ENCODE measurements around the gene PPM1L.

Gene PPM1L

DNA sequence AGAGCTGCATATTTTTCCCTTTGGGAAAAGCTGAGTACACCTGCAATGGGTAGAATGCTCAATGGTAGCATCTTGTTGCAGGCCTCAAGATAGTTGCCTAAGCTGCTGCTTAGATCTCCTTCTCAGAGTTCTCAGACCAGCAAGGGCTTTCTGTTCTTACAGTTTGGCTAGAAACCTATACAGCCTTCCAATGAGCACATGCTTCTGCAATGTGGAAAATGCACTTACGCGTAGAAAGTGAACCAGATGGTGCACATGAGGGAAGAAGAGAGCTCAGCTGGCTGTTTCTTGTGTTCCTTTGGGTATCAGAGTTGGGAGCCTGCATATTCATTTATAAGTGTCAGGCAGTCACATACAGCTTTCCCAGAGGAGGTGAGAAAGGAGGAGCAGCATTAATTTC, 212.7 kb downstream of the PPM1L start:
- Histone ChIP-seq H3K4me2 (ENCODE audit: low read length, poor library complexity, severe bottlenecking) (no peak overlapping the region), H3K27ac (ENCODE audit: low read length, poor library complexity, severe bottlenecking) (no peak overlapping the region), H3K18ac (ENCODE audit: low read depth in 1 of 2, low read length in 2 of 2) (no peak overlapping the region), H3K4me3 (ENCODE audit: insufficient read depth in 1 of 2, low read depth in 1 of 2, low read length in 2 of 2) (no peak overlapping the region), H3K23ac (ENCODE audit: low read length in 2 of 2) (no peak overlapping the region), H2BK5ac (ENCODE audit: low read depth, low read length, poor library complexity, severe bottlenecking) (no peak overlapping the region), H3K9ac (ENCODE audit: low read length) (no peak overlapping the region), H3K14ac (ENCODE audit: low read length in 2 of 2) (no peak overlapping the region), H3K4me1 (ENCODE audit: control insufficient read depth, insufficient read depth, low read depth, low read length) (no peaks in the 10 kb centered on the region), H3K36me3 (ENCODE audit: control insufficient read depth in 1 of 2, insufficient read depth in 2 of 2, low read depth in 1 of 2, low read length in 2 of 2) (no peaks in the 10 kb centered on the region), H2BK12ac (ENCODE audit: low read length in 2 of 2) (no peak overlapping the region), H4K91ac (ENCODE audit: low read length) (no peak overlapping the region), H3K79me1 (replicated peaks; ENCODE audit: low read length, poor library complexity, severe bottlenecking) (no peaks in the 10 kb centered on the region), H2AK5ac (ENCODE audit: low read length, severe bottlenecking) (no peak overlapping the region), H3K4ac (ENCODE audit: low read depth in 1 of 2, low read length in 2 of 2) (no peak overlapping the region), H4K8ac (ENCODE audit: low read length) (no peak overlapping the region), H2BK15ac (ENCODE audit: low read depth, poor library complexity, severe bottlenecking) (no peak overlapping the region), H2AFZ (ENCODE audit: low read depth, low read length) (no peak overlapping the region), H3K9me3 (ENCODE audit: control insufficient read depth, low read length) (no peaks in the 10 kb centered on the region), H2BK120ac (ENCODE audit: low read depth, low read length) (no peak overlapping the region), H3K27me3 (ENCODE audit: control insufficient read depth in 1 of 2, insufficient read depth in 1 of 2, low read length in 2 of 2) (no peaks in the 10 kb centered on the region)
- WGBS: 28% methylated on average over 2 of the region's 2 CpGs
- DNase-seq: peak; percentile 13

DNA sequence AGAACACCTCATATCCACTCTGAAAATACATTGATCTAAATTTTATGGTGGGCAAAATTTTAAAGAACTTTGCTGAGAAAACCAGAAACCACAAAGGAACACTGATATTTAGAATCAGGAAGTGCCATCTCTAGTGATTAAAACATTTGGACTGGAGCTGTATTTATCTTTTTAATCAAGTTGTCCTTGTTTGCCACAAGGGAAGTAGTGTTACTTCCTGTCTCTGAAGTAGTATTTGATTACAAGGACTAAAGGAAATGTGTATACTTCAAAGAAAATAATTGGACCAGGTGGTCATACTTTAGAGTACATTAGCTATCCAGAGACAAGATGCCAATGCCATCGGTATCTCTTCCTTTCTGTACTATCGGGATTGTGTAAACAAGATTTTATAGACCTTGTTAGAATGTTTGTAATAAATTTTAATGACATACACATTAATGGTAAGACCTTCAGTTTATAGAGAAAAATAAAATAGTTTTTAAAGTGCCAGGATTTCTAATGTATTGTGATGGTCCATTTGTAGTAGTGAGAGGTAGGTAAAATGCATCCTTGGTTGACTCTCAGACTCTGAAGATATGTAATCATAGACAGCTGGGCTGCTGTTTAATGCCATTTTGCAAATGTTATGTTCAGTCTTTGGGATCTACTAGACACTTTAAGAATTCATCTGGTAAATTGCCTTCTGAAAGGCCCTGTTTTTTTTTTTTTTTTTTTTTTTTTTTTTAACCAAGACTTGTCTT, 217.2 kb downstream of the PPM1L start:
- Histone ChIP-seq H3K79me1 (replicated peaks; ENCODE audit: low read length, poor library complexity, severe bottlenecking) (no peaks in the 10 kb centered on the region), H2BK15ac (ENCODE audit: low read depth, poor library complexity, severe bottlenecking) (no peak overlapping the region)
- no CpG with 5 or more reads among the region's 2 CpGs for WGBS

DNA sequence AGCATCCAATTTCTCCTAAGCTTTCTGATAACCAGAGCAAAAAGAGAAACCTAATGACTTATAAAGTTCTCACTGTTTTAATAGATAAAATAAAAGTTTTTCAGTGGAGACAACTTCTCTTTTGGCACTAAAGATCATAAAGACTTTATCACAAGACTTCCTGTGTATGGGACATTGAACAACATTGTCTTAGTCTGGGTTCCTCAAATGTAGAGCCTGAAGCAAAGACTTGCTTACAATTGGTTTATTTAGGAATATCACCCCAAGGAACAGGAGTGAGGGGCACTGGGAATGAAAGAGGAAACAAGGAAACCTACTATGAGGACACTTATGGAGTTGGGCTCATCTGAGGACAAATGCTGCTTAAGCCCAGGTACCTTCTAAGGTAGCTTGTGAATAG, 221.7 kb downstream of the PPM1L start:
- H3K14ac ChIP-seq (ENCODE audit: low read length in 2 of 2): no peak overlapping the region
- H3K9me3 ChIP-seq (ENCODE audit: control insufficient read depth, low read length): peaks cover 13% of the 10 kb centered on the region
- H3K23ac ChIP-seq (ENCODE audit: low read length in 2 of 2): no peak overlapping the region
- H3K4ac ChIP-seq (ENCODE audit: low read depth in 1 of 2, low read length in 2 of 2): no peak overlapping the region
- no peak overlapping the region for H2BK12ac ChIP-seq (ENCODE audit: low read length in 2 of 2)
- H3K27me3 ChIP-seq (ENCODE audit: control insufficient read depth in 1 of 2, insufficient read depth in 1 of 2, low read length in 2 of 2): no peaks in the 10 kb centered on the region
- no peak for DNase-seq
- H3K36me3 ChIP-seq (ENCODE audit: control insufficient read depth in 1 of 2, insufficient read depth in 2 of 2, low read depth in 1 of 2, low read length in 2 of 2): no peaks in the 10 kb centered on the region
- H2BK120ac ChIP-seq (ENCODE audit: low read depth, low read length): no peak overlapping the region
- H3K9ac ChIP-seq (ENCODE audit: low read length): no peak overlapping the region
- H4K8ac ChIP-seq (ENCODE audit: low read length): no peak overlapping the region
- H3K27ac ChIP-seq (ENCODE audit: low read length, poor library complexity, severe bottlenecking): no peak overlapping the region
- H2AK5ac ChIP-seq (ENCODE audit: low read length, severe bottlenecking): no peak overlapping the region
- no peak overlapping the region for H2AFZ ChIP-seq (ENCODE audit: low read depth, low read length)
- no peak overlapping the region for H3K18ac ChIP-seq (ENCODE audit: low read depth in 1 of 2, low read length in 2 of 2)
- no peak overlapping the region for H2BK15ac ChIP-seq (ENCODE audit: low read depth, poor library complexity, severe bottlenecking)
- H3K4me1 ChIP-seq (ENCODE audit: control insufficient read depth, insufficient read depth, low read depth, low read length): no peaks in the 10 kb centered on the region
- no peak overlapping the region for H3K4me3 ChIP-seq (ENCODE audit: insufficient read depth in 1 of 2, low read depth in 1 of 2, low read length in 2 of 2)
- no peaks in the 10 kb centered on the region for H3K79me1 ChIP-seq (replicated peaks; ENCODE audit: low read length, poor library complexity, severe bottlenecking)
- H4K91ac ChIP-seq (ENCODE audit: low read length): no peak overlapping the region
- H2BK5ac ChIP-seq (ENCODE audit: low read depth, low read length, poor library complexity, severe bottlenecking): no peak overlapping the region
- H3K4me2 ChIP-seq (ENCODE audit: low read length, poor library complexity, severe bottlenecking): no peak overlapping the region

More for the DNA sequence above, 217.2 kb downstream of the PPM1L start:
- no peak overlapping the region for H3K27ac ChIP-seq (ENCODE audit: low read length, poor library complexity, severe bottlenecking)
- H4K8ac ChIP-seq (ENCODE audit: low read length): no peak overlapping the region
- no peaks in the 10 kb centered on the region for H3K36me3 ChIP-seq (ENCODE audit: control insufficient read depth in 1 of 2, insufficient read depth in 2 of 2, low read depth in 1 of 2, low read length in 2 of 2)
- H3K18ac ChIP-seq (ENCODE audit: low read depth in 1 of 2, low read length in 2 of 2): no peak overlapping the region
- no peak overlapping the region for H4K91ac ChIP-seq (ENCODE audit: low read length)
- H3K4me1 ChIP-seq (ENCODE audit: control insufficient read depth, insufficient read depth, low read depth, low read length): no peaks in the 10 kb centered on the region
- no peak for DNase-seq
- H3K4me3 ChIP-seq (ENCODE audit: insufficient read depth in 1 of 2, low read depth in 1 of 2, low read length in 2 of 2): no peak overlapping the region
- no peak overlapping the region for H3K4me2 ChIP-seq (ENCODE audit: low read length, poor library complexity, severe bottlenecking)
- H2BK5ac ChIP-seq (ENCODE audit: low read depth, low read length, poor library complexity, severe bottlenecking): no peak overlapping the region
- H2AFZ ChIP-seq (ENCODE audit: low read depth, low read length): no peak overlapping the region
- no peak overlapping the region for H2BK120ac ChIP-seq (ENCODE audit: low read depth, low read length)
- no peaks in the 10 kb centered on the region for H3K27me3 ChIP-seq (ENCODE audit: control insufficient read depth in 1 of 2, insufficient read depth in 1 of 2, low read length in 2 of 2)
- no peak overlapping the region for H3K14ac ChIP-seq (ENCODE audit: low read length in 2 of 2)
- H2BK12ac ChIP-seq (ENCODE audit: low read length in 2 of 2): no peak overlapping the region
- H2AK5ac ChIP-seq (ENCODE audit: low read length, severe bottlenecking): no peak overlapping the region
- no peak overlapping the region for H3K9ac ChIP-seq (ENCODE audit: low read length)
- no peak overlapping the region for H3K4ac ChIP-seq (ENCODE audit: low read depth in 1 of 2, low read length in 2 of 2)
- peaks cover 5% of the 10 kb centered on the region for H3K9me3 ChIP-seq (ENCODE audit: control insufficient read depth, low read length)
- no peak overlapping the region for H3K23ac ChIP-seq (ENCODE audit: low read length in 2 of 2)

DNA sequence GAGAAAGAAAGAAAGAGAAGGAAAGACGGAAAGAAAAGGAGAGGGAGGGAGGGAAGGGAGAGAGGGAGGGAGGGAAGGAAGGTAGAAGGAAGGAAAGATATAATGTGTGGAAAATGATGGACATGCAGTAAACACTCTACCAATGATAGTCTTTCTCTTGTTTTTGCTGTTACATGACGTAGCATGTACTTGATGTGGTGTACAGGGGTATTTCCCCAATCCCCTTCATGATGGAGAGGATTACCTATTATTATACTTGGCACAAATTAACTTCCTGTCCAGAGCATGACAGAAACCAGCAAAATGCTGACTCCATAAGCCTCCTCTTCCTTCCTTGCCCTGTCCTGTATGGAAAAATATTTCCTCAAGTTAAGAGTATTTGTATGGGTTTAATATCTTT, 224.7 kb downstream of the PPM1L start:
- Histone ChIP-seq H3K36me3 (ENCODE audit: control insufficient read depth in 1 of 2, insufficient read depth in 2 of 2, low read depth in 1 of 2, low read length in 2 of 2) (no peaks in the 10 kb centered on the region), H2BK12ac (ENCODE audit: low read length in 2 of 2) (no peak overlapping the region), H3K27ac (ENCODE audit: low read length, poor library complexity, severe bottlenecking) (no peak overlapping the region), H4K8ac (ENCODE audit: low read length) (no peak overlapping the region), H3K4me1 (ENCODE audit: control insufficient read depth, insufficient read depth, low read depth, low read length) (no peaks in the 10 kb centered on the region), H3K18ac (ENCODE audit: low read depth in 1 of 2, low read length in 2 of 2) (no peak overlapping the region), H2BK15ac (ENCODE audit: low read depth, poor library complexity, severe bottlenecking) (no peak overlapping the region), H2AFZ (ENCODE audit: low read depth, low read length) (no peak overlapping the region), H3K9ac (ENCODE audit: low read length) (no peak overlapping the region), H3K79me1 (replicated peaks; ENCODE audit: low read length, poor library complexity, severe bottlenecking) (no peaks in the 10 kb centered on the region), H3K4me3 (ENCODE audit: insufficient read depth in 1 of 2, low read depth in 1 of 2, low read length in 2 of 2) (no peak overlapping the region), H3K23ac (ENCODE audit: low read length in 2 of 2) (no peak overlapping the region), H3K4ac (ENCODE audit: low read depth in 1 of 2, low read length in 2 of 2) (no peak overlapping the region), H3K9me3 (ENCODE audit: control insufficient read depth, low read length) (peaks cover 13% of the 10 kb centered on the region), H2BK5ac (ENCODE audit: low read depth, low read length, poor library complexity, severe bottlenecking) (no peak overlapping the region), H2BK120ac (ENCODE audit: low read depth, low read length) (no peak overlapping the region), H4K91ac (ENCODE audit: low read length) (no peak overlapping the region), H3K14ac (ENCODE audit: low read length in 2 of 2) (no peak overlapping the region), H3K4me2 (ENCODE audit: low read length, poor library complexity, severe bottlenecking) (no peak overlapping the region), H2AK5ac (ENCODE audit: low read length, severe bottlenecking) (no peak overlapping the region), H3K27me3 (ENCODE audit: control insufficient read depth in 1 of 2, insufficient read depth in 1 of 2, low read length in 2 of 2) (no peaks in the 10 kb centered on the region)
- WGBS: 100% methylated on average over 1 of the region's 2 CpGs
- no peak for DNase-seq

All from mesenchymal stem cell (in vitro differentiated cells and primary cell).